GM12875 (cell line): ENCODE measurements around the gene TRMT44.

Experiments
- H3K4me3 ChIP-seq: one replicate; pipeline ENCODE4 v1.5.1; 2011; ENCODE audit warnings: low read depth, low read length, control low read depth
- TF ChIP-seq, protein P1 (sequence below): IDR thresholded peaks from 2 replicates; pipeline ENCODE4 v1.5.1; 2011; ENCODE audit warnings: low read depth, mild to moderate bottlenecking, control low read depth, inconsistent platforms, low read length, moderate library complexity, borderline replicate concordance; ENCODE audit not compliant: insufficient read depth

TRMT44 gene

DNA sequence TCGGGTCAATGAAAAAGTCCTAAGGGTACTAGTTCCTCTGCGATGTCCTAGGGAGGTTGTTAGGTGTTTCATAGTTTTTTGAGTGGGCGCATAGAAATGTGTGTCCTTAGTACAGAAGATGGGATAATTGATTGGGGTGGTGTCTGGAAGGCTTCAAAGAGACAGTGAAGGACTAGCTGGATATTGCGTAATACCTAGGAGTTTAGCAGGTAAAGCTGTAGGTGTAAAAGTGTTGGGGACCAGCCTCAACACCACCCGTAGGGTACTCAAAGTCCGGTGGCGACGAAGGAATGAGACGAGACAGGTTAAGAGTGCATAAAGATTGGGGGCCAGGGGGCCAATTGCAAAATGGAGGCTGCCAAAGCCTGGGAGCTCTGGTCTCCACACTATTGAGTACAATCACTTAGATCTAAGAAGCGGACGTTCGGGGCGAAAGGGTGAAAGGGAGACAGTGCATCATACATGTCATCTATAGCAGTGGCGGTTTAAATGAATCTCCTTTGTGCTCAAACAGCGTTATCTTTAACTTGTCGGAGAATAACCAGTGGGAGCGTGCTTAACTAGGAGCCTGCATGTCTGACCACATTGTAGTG, 1.0 kb downstream of the TRMT44 start:
- H3K4me3 ChIP-seq, result peak overlapping the region; percentile 88

DNA sequence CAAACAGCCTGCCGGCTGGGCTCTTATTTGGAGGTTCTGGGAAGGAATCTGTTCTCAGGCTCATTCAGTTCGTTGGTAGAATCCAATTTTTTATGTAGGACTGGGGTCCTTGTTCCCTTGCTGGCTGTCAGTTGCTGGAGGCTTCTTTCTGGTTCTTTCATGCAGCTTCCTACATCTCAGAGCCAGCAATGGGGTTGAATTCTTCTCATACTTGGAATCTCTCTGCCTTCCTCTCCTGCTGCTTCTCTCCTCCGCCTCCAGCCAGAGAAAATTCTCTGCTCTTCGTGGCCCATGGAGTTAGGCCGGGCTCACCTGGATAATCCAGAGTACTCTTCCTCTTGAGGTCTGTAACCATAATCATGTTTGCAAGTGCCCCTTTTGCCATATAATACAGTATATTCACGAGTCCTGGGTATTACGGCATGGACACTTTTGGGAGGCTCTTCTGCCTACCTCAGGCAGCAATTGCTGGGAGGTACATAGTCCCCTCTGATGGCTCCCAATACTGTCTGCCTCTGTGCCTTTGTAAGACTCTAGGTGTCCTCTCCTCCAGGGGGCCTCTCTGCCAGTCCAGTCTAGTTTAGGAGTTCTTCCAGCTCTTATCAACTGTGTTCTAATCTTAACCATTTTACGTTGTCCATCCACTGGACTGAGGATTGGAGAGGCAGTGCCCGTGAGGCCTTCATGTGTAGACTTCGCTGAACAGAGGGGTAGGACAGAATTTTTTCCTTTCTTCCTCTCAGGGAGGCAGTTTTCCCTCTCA, 2.2 kb downstream of the TRMT44 start:
- TF ChIP-seq, protein P1, sequence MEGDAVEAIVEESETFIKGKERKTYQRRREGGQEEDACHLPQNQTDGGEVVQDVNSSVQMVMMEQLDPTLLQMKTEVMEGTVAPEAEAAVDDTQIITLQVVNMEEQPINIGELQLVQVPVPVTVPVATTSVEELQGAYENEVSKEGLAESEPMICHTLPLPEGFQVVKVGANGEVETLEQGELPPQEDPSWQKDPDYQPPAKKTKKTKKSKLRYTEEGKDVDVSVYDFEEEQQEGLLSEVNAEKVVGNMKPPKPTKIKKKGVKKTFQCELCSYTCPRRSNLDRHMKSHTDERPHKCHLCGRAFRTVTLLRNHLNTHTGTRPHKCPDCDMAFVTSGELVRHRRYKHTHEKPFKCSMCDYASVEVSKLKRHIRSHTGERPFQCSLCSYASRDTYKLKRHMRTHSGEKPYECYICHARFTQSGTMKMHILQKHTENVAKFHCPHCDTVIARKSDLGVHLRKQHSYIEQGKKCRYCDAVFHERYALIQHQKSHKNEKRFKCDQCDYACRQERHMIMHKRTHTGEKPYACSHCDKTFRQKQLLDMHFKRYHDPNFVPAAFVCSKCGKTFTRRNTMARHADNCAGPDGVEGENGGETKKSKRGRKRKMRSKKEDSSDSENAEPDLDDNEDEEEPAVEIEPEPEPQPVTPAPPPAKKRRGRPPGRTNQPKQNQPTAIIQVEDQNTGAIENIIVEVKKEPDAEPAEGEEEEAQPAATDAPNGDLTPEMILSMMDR, result no peak
- no peak overlapping the region for H3K4me3 ChIP-seq

More for the DNA sequence above, 1.0 kb downstream of the TRMT44 start:
- TF ChIP-seq, protein P1, result no peak

DNA sequence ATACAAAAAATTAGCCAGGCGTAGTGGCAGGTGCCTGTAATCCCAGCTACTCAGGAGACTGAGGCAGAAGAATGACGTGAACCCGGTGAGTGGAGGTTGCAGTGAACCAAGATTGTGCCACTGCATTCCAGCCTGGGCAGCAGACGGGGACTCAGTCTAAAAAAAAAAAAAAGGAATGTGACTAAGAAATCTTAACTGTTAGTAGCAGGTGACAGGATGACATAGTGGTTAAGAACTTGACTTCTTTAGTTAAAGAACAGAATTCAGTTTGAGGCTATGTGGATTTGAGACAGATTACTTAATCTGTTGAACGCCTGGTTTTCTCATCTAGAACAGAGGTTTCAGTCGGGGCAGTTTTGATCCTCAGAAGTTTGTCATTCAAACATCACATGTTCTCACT, 3.2 kb downstream of the TRMT44 start:
- TF ChIP-seq, protein P1, result no peak
- H3K4me3 ChIP-seq, result no peak overlapping the region

DNA sequence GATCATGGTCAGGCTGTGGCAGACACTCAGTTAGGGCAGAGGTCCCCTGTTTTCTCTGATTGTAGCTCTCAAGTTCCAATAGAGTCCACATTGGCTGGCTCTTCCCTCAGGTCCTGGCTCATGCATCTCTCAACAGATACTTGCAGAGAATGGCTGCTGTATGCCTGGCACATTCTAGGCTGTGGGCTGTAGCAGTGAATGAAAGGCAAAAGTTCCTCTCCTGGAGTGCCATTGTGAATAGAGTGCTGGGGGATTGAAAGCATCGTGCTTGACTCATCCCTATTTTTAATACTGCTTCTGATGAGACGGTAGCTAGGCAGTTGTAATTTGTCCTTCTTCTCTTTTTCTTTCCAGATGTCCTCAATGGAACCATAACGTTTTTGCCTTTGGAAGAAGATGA, 5.5 kb downstream of the TRMT44 start:
- TF ChIP-seq, protein P1, result no peak
- H3K4me3 ChIP-seq, result no peak overlapping the region

DNA sequence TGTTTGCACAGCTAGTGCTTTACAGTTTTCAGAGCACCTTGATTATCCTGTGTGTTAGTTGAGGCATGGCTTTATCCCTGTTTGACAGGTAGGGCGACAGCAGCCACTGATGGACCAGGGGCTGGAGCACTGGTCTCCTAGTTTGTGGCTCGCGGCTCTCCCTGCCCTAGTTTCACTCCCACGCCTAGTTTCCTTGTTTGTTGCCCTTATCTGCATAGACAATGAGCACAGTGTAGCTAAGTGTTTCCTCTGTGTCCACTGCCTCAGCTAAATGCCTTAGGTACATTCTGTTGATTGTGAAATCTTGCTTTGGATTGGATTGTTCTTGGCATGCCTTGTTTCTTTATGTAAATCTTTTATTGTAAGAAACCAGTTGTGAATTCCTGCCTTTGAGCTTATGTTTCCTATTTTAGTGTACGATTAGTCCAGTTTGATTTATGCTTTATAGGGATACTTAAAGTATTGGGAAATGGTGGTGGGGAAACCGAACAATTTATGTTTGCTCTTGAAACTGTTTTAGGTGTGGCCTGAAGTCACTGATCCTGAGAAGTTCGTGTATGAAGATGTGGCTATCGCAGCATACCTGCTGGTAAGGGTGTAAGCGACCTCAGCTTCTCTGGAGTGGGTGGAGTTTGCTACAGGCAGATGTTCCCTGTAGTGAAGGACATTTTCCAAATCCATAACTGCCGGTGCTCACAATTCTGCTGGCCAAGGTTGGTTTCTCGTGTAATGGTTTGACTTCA, 11.0 kb downstream of the TRMT44 start:
- H3K4me3 ChIP-seq, result no peak overlapping the region
- TF ChIP-seq, protein P1, result no peak

DNA sequence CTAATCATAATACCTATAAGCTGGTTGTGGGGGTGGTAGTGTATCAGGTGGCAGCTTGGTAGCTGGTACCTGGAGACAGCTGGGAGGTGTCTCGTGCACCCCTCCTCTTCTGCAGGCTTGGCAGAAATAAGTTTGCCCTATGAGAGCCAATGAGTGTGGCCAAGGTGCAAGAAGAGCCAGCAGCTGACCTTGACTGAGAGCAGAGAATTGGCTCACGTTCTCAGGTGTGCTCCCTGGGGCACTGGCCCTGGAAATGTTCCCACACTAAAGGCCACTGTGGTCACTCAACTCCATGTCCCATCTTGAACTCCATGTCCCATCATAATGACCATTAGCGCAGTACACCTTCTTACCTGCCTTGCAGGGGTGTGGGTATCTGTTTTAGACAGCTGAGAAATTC, 13.4 kb downstream of the TRMT44 start:
- TF ChIP-seq, protein P1, result no peak
- H3K4me3 ChIP-seq, result no peak overlapping the region
